Spleen (tissue), 11 donors: ENCODE data around the gene PNRC2. TPM values are rescaled to one million over a fixed set of nuclear protein-coding genes. Genes with fewer than 3 reads are reported as not detected.

Experiments used
- DNase-seq: peaks from one replicate; pipeline ENCODE4 v3.0.0-alpha.2; 2020
- H3K27ac ChIP-seq, 8 donors: fragments of 200-600 bp; sonication (generic) in 7 of 8; 1 replicate in 4 of 8; 2 replicates in 4 of 8; pipeline versions ENCODE4 v1.5.0 to v1.8.0; 2016 to 2021; ENCODE audit warnings: inconsistent platforms in 4 of 8, mild to moderate bottlenecking in 4 of 8, moderate library complexity in 1 of 8
- H3K27me3 ChIP-seq, 7 donors: fragments of 200-600 bp; sonication (generic) in 6 of 7; replicated peaks in 1 of 7; 1 replicate in 4 of 7; 2 replicates in 3 of 7; pipeline versions ENCODE4 v1.5.0 to v1.8.0; 2016 to 2021; ENCODE audit warnings: inconsistent platforms in 3 of 7, mild to moderate bottlenecking in 1 of 7
- H3K36me3 ChIP-seq, 6 donors: fragments of 200-600 bp; sonication (generic) in 5 of 6; 1 replicate in 4 of 6; 2 replicates in 2 of 6; pipeline versions ENCODE4 v1.5.0 to v1.8.0; 2016 to 2021; ENCODE audit warnings: inconsistent platforms in 2 of 6
- H3K4me1 ChIP-seq, 6 donors: fragments of 200-600 bp; sonication (generic) in 5 of 6; 1 replicate in 3 of 6; 2 replicates in 3 of 6; pipeline versions ENCODE4 v1.5.0 to v1.8.0; 2016 to 2021; ENCODE audit warnings: inconsistent platforms in 3 of 6
- H3K4me3 ChIP-seq, 8 donors: fragments of 200-600 bp; sonication (generic) in 7 of 8; 1 replicate in 4 of 8; 2 replicates in 4 of 8; pipeline versions ENCODE4 v1.5.0 to v1.8.0; 2016 to 2021; ENCODE audit warnings: inconsistent platforms in 4 of 8, mild to moderate bottlenecking in 4 of 8, moderate library complexity in 2 of 8
- H3K9me3 ChIP-seq, 8 donors: fragments of 200-600 bp; sonication (generic) in 7 of 8; 1 replicate in 4 of 8; 2 replicates in 4 of 8; pipeline versions ENCODE4 v1.5.0 to v1.8.0; 2016 to 2021; ENCODE audit warnings: inconsistent platforms in 4 of 8
- POLR2A ChIP-seq, 3 donors: fragments of 450-650 bp; IDR thresholded peaks; one replicate each; pipeline ENCODE4 v1.5.1; 2017; ENCODE audit warnings: antibody characterized with exemption in 3 of 3, mild to moderate bottlenecking in 1 of 3
- POLR2AphosphoS5 ChIP-seq, 3 donors: sonication (generic); formaldehyde crosslinking; IDR thresholded peaks; one replicate each; pipeline ENCODE4 v1.5.1; 2017; ENCODE audit warnings: antibody characterized with exemption in 3 of 3
- WGBS, 5 donors: extraction: QIAGEN DNeasy Blood & Tissue Kit in 3 of 5; methylation state at CpG; one replicate each; pipeline versions ENCODE4 v1.1.5 to v1.1.7; 2013 to 2018; 5-methylcytosine and 5-hydroxymethylcytosine counted together
- intact Hi-C: fragments of 100-400 bp; cut with DNase I; formaldehyde crosslinking; loops from one replicate; pipeline ENCODE4 v1.15.0; 2023; ENCODE audit warnings: low total_unique reads
- polyA plus RNA-seq, 3 donors: library from polyadenylated mRNA; stranded (reverse); fragments of 200-250 nt; gene quantifications; one replicate each; pipeline ENCODE4 v1.2.1, GENCODE V29; 2013
- total RNA-seq, 7 donors: library from RNA; depleted of rRNA in 3 of 7; stranded (reverse); fragments of >200 nt in 3 of 7; fragmentation: NEBNext Ultra II Directional in 4 of 7; extraction: Animal tissue kit (Norgen Biotek cat#: 25700) in 4 of 7; gene quantifications; one replicate each; pipeline versions ENCODE4 v1.1.0 to v1.2.1, GENCODE V29; 2016 to 2021
- TF ChIP-seq, protein P1 (sequence below), 11 experiments: fragments of 200-600 bp in 7 of 11; fragments of 450-650 bp in 4 of 11; sonication (generic) in 4 of 11; IDR thresholded peaks in 8 of 11; conservative IDR thresholded peaks in 3 of 11; 1 replicate in 7 of 11; 2 replicates in 4 of 11; pipeline versions ENCODE4 v1.4.0 to v1.8.0; 2016 to 2021; ENCODE audit warnings: antibody characterized with exemption in 11 of 11, inconsistent platforms in 4 of 11, mild to moderate bottlenecking in 1 of 11
- donor health status: healthy with polysubstance abuse.
- donor health status: DM: no; HTN: no; CAD: no; lungs with moderate emphysema.
- donor health status: DM: no; HTN: no; CAD: no.
- donor health status: Bipolar disorder and iron deficiency.
- donor health status: healthy.
- donor health status: DM: no; HTN: no; CAD: no.
- donor health status: DM: yes; HTN: yes; CAD: no.

Gene PNRC2
- total and polyA plus RNA-seq, 10 donors, result 83.0 to 127 (median 114) TPM

DNA sequence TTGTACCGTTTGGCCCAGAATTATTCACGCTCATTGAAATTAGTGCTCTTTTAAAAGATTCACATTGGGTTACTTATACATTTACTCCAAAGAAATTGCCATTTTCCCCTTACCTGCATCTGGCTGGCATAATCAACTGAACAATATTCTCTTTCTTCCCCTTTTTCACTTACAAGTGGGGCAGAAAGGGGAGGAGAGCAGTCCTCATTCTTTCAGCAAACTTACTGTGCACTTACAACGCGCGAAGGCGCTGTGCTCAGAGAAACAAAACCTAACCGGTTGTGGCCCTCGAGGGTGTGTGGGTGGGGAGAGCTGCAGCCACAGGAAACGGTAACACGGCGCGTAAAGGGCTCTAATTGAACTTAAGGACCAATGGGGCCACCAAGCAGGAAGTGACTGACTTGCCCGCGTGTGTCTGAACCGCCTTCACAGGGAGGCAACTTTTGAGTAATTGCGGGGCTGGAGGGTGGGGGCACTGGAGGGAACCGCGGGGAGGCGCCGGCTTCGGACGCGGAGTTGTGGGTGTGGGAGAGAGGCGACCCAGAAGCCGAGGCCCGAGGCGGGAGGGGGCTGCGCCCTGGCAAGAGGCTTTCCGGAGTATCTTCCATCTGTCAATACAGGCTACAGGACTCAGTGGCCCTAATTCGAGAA is 693 bp upstream of the PNRC2 start:
- Histone ChIP-seq H3K36me3 (peaks cover 0 to 25% (median 9%) of the 10 kb centered on the region in 6 donors), H3K27me3 (no peaks in the 10 kb centered on the region), H3K4me3 (peak overlapping the region; percentile 57 to 80 (median 68)), H3K9me3 (no peaks in the 10 kb centered on the region), H3K27ac (peak overlapping the region; percentile 97 to 100 (median 99)), H3K4me1 (peaks cover 16 to 83% (median 50%) of the 10 kb centered on the region in 6 donors)
- peak; percentile 96 for DNase-seq
- intact Hi-C loops, result no loop called here
- 0 to 1% (median 1%) methylated on average over 15 to 30 of the region's 30 CpGs for WGBS, 5 donors
- TF ChIP-seq, protein P1, sequence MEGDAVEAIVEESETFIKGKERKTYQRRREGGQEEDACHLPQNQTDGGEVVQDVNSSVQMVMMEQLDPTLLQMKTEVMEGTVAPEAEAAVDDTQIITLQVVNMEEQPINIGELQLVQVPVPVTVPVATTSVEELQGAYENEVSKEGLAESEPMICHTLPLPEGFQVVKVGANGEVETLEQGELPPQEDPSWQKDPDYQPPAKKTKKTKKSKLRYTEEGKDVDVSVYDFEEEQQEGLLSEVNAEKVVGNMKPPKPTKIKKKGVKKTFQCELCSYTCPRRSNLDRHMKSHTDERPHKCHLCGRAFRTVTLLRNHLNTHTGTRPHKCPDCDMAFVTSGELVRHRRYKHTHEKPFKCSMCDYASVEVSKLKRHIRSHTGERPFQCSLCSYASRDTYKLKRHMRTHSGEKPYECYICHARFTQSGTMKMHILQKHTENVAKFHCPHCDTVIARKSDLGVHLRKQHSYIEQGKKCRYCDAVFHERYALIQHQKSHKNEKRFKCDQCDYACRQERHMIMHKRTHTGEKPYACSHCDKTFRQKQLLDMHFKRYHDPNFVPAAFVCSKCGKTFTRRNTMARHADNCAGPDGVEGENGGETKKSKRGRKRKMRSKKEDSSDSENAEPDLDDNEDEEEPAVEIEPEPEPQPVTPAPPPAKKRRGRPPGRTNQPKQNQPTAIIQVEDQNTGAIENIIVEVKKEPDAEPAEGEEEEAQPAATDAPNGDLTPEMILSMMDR (IDR thresholded peaks at IDR 0.05 in 8 of 11, conservative IDR thresholded peaks at IDR 0.05 in 3 of 11), result peak in 6 of 11 experiments; percentile 13 to 51 (median 28)
- peak in 2 of 3 donors; percentile 82 to 94 for TF ChIP-seq POLR2AphosphoS5 (IDR thresholded peaks at IDR 0.05)
- TF ChIP-seq POLR2A (IDR thresholded peaks at IDR 0.05), result peak; percentile 44 to 89 (median 57)

DNA sequence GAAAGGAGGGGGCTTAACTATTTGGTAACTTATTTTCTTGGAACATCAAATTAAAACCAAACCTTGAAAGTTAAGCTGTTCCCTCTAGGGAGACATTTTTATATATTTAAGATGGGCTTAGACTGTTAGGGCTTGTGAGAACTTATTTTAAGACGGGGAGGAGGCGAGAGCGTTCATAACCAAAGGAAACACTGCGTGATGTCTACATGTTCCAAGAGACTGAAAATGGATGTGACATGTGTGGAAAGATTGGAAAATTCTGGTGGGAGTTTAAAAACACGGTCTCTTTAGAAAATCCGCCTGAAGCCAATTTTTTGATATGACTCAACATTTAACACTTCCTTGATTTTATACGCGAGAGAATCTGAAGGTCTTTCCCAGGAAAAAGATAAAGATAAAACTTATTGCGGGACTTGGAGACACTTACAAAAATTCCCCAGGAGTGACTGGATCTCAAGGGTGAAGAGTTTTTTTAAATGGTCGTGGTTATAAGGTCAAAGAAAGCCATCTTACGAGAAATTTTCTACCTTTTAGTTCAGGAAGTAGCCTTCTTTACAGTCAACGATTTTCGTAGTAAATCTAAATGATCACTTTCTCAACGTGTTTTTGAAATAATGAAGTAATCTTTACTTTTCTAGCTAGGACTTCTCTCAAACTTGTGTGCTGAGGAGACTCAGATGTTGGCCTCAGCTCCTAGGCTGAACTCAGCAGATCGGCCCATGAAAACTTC is 828 bp downstream of the PNRC2 start:
- Histone ChIP-seq H3K4me3 (peak overlapping the region; percentile 57 to 80 (median 68)), H3K27ac (peak overlapping the region; percentile 97 to 100 (median 99)), H3K9me3 (no peaks in the 10 kb centered on the region), H3K36me3 (peaks cover 0 to 40% (median 13%) of the 10 kb centered on the region in 6 donors), H3K27me3 (no peaks in the 10 kb centered on the region), H3K4me1 (peaks cover 17 to 85% (median 57%) of the 10 kb centered on the region in 6 donors)
- DNase-seq, result no peak
- WGBS, 5 donors, result 0 to 1% (median 0%) methylated on average over 15 of the region's 15 CpGs
- intact Hi-C loops, result no loop called here
- TF ChIP-seq, protein P1 (IDR thresholded peaks at IDR 0.05 in 8 of 11, conservative IDR thresholded peaks at IDR 0.05 in 3 of 11), result no peak
- TF ChIP-seq POLR2AphosphoS5 (IDR thresholded peaks at IDR 0.05), result no peak
- no peak for TF ChIP-seq POLR2A (IDR thresholded peaks at IDR 0.05)

DNA sequence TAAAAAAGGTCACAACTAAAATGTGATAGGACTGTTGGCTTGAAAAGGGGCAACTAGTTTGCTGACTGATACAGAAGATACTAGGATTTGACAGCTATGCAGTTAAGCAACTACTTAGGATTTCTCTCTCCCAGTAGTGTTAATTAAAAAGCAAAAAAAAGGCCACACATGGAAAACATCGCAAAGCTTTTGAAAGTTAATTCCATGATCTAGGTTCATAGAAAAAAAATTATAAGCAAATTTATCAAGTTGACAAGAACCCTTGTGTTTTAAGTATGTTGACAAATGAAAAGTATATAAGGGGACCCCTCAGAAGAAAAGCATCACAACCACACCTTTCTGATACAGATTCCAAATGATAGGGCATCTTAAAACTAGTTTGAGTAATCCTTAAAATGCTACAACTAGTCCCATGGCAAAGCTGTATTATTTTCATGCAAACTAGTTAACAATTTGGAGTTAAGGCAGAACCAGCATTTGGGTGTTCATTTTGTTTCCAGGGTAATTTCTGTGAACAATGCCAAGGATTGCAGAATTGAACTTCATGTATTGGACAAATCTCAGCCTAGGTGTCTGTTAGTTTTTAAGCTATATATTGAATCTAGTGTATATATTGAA is 4.1 kb downstream of the PNRC2 start:
- TF ChIP-seq POLR2AphosphoS5 (IDR thresholded peaks at IDR 0.05), result no peak
- TF ChIP-seq, protein P1 (IDR thresholded peaks at IDR 0.05 in 8 of 11, conservative IDR thresholded peaks at IDR 0.05 in 3 of 11), result no peak
- TF ChIP-seq POLR2A (IDR thresholded peaks at IDR 0.05), result no peak
- H3K36me3 ChIP-seq, result peaks cover 0 to 72% (median 25%) of the 10 kb centered on the region in 6 donors
- intact Hi-C loops, result no loop called here
- WGBS, 5 donors, result 87 to 96% (median 92%) methylated on average over 1 of the region's 1 CpG
- H3K27me3 ChIP-seq, result no peaks in the 10 kb centered on the region
- DNase-seq, result no peak
- H3K4me1 ChIP-seq, result peaks cover 12 to 77% (median 44%) of the 10 kb centered on the region in 6 donors
- H3K9me3 ChIP-seq, result no peaks in the 10 kb centered on the region
- H3K27ac ChIP-seq, result peak overlapping the region in 5 of 8 donors; percentile 29 to 66 (median 58)
- H3K4me3 ChIP-seq, result no peak overlapping the region
